Activated CD4-positive, CD25-positive, alpha-beta regulatory T cell treated with anti-CD3 and anti-CD28 coated beads, Interleukin-2, amount 50 U/mL, for 24 hours (primary cell): ENCODE measurements around the gene SUCLG1.

Source experiments
- ATAC-seq, 2 donors: fragments of 150-1000 bp; cut with Tn5 transposase; one replicate each; pipeline ENCODE4 v1.10.0; 2021; ENCODE audit warnings: mild to moderate bottlenecking in 1 of 2, moderate library complexity in 1 of 2

Gene SUCLG1

DNA sequence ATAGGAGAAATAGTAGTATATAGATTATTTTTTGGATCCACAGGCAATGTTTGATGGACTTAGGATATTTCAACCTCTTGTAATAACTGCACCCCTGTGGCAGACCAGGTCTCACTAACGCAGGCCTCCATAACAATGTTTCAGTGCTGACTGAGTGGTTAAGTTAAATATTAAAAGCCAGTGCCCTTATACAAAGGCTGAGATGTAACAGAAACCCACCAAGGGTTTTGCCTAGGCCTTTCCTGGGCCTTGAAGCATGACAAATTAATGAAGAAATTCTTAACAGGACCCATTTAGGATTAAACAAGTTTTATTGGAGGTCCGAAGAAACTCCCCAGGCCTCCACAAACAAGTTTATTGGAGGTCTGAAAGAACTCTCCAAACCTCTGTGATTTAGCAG, 1.6 kb upstream of the SUCLG1 start:
- no peak for ATAC-seq

DNA sequence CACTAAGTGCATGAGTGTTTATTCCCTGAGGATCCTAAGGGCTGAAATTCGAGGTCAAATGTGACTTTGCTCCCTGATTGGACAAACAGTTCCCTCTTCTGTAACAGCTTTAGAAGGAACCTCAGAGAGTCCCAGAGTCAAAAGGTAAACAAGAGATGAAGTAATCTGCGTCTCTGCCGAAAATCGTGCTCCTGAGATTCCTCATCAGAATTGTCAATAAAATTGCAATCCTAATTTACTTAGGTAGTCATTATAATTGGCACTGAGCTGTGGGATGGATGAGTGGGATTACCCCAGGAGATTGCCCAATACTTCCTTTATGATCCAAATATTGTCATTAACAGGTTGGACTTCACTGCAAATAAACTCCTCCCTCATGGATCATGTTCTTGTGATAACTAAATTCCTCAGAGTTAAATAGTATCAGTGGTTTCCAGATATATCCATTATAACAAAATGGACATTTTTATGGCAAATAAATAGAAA, 907 bp upstream of the SUCLG1 start:
- no peak for ATAC-seq

DNA sequence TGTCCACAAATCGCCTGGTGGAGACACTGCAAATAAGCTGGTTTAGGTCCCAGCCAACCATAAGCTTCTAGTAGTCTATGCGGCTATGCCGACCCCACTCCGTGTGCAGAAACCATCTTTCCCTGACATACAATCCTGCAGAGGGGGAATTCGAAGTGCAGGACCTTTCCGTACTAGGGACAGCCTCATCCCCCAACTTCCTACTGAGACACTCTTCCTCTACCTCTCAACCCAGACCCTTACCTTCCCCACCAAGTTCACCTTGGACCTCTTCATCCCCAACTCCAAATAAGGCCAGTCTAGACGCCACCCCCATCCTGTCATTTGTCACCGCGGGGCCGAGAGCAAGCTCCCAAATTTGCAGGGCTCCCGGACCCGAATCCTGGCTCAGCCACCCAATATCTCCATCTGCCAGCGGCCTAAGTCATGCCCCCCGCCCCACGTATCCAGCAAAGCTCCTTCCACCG, 496 bp downstream of the SUCLG1 start:
- ATAC-seq, result peak in 1 of 2 donors; percentile 15

DNA sequence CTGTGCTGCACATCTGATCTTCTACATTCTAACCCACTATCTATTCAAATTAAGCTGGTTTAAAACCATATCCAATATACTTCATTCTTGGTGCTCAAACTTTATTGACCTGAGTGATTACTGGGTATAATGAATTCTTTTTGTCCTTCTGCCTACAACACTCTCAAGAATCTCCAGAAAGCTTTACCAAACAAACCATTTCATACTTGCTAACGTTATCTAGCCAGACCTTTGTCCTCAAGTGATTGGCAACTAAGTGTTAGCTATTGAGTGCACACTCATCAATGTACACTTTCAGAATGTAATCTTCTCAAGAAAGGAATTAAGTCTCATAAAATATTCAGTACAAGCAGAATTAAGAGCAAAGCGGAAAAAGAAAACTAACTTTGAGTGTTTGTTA, 1.4 kb downstream of the SUCLG1 start:
- ATAC-seq, result no peak

DNA sequence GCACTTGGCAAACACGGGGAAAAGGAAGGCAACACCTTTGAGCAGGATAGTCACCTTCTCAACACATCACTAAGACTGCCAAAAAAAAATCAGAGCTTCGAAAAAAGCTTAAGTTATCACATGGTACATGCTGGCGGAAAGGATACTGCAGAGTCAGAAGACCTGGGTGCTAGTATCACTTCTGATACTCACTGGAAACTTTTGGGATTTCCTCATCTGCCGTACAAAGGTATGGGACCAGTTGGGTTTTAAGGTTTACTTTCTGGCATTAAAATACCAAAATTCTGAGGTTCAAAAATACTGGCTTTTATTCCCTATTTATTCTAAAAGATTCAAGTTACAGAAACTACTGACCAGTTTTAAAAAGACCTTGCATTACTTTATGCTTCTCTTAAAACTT, 2.9 kb downstream of the SUCLG1 start:
- no peak for ATAC-seq

DNA sequence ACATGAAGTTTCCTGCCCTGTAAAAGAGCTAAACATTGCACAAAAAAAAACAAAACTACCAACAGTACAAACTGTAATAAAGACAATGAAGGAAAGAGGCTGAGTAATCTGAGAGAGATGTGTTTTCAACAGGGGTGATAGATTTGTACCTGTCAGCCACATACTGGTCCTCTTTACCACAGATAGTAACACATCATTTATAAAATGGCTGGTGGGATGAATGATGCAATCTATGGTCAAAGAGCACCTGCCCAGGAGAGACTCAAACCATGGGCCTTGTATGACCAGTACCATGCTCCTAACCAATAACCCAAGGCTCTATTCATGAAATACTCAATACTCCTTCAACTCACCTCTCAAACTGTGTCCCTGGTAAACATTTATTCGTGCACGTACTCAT, 4.5 kb downstream of the SUCLG1 start:
- ATAC-seq, result no peak

DNA sequence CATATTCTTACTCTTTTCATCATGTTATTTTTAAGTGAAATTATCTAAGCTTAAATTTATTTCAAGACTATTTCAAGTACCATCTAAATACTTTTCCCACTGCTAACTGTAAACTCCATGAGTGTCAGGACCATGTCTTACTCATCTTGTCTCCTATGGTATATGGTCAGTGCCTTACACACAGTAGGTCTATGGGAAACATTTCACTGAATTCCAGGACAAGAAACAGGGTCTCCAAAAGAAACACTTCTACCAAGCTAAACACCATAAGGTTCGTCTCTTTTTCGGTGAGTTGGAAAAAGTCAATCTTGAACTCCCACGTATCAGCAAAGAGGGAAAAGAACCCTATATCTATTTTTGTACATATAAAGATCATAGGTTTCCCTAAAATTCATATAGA, 6.5 kb downstream of the SUCLG1 start:
- ATAC-seq, result no peak

DNA sequence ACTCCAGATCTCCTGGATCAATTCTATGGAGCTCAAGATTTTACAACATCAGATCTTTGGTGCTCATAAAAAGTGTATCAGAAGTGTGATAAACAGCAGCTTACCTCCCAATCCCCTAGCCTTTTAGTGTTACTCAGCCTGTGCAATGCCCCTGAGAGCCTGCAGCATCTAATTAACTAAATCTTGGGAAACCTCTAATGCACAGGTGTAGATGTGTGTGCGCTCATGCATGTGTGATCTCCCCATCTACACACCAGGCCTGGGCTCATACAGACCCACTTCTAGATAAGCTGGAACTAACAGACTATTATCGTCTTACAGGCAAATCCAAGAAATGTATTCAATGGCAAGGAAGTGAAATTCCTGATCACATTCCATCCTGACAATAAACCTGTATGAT, 7.5 kb downstream of the SUCLG1 start:
- ATAC-seq, result no peak

DNA sequence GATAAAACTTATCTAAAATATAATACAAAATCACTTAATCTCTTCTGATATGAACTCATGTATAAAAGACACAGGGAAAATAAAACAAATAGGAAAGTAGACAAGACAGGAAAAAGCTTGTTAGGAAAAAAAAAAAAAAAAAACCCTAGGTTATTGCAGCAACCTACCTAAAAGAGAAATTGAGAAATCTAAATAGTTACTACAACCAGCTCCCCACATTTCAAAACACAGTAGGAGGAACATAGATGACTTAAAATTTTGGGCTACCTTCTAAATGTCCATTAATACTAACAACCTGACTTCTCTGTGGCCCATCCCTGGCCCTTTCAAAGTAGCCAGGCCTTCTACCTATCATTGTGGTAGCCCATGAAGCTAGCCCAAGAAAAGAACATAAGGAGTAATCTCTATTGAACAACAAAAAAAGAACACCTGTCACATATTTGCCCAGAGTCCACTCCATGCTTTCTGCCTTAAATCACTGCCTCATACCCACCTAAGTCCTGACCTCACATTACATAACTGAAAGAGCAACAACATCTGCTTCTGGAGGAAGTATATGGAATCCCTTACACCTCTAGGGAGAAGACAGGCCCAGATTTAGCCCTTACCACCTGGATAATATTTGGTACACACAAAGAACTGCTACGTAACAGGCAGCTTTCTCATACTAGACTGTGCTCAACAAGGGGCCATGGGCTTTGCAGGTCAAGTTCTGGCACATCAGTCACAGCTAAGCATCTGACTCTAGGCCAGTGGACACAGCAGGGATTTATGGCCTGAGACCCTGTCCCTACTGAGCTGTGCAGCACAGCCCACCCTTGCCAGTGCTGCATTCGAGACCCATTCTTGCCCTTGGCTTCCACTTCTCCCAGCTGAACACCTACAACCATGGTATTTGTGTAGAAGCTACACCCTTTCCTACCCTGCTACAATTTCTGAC, 8.5 kb downstream of the SUCLG1 start:
- ATAC-seq, result no peak

DNA sequence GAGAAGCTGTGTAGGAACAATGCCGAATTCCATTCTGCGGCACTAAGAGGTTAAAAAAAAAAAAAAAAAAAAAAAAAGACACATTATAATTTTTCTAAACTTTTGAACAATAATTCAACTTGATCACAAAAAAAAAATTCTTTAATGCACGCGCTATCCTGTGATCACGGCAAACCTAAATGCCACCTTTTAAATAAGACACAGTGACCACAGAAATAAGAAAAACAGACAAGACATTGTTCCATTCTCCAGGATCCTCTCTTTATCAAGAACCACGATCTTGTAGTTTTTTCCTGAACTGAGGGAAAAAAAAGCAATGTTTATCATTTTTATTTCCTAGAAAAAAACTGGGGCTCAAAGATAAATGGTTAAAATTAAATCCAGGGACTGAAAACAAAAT, 9.4 kb downstream of the SUCLG1 start:
- no peak for ATAC-seq

DNA sequence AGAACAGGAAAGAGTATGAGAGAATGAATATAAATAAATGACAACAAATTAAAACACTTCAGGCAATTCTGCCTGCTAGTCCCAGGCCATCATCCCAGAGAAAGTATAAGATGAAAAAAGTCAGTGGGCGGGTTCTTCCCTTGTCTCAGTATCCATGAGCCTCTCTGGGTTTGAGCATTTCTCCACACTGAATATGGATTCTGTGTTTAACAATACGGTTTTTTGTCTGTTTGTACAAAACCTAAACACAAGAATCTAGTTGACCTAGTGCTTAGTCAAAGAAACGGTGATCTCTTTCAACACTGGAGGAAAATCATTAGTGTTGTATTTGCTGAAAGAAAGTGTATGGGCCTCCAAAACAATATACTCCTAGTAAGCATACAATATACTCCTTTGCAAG, 10.0 kb downstream of the SUCLG1 start:
- ATAC-seq, result no peak

DNA sequence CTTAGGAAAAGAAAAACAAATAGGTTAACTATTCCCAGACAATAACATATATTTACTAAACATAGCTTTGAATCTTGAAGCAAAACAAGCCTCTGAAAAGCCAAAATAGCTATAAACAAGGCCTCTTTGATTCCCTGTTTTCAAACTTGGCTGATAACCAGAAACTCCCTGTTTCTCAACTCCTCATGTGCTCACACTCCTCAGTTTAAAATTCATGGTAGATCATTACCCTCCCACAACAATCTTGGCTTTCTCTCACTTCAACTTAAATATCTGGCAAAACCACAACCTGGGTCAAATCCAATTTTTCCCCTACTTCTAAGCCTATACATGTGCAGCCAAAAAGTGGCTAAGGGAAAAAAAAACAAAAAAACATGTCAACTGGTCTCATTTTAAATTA, 15.6 kb downstream of the SUCLG1 start:
- ATAC-seq, result no peak

DNA sequence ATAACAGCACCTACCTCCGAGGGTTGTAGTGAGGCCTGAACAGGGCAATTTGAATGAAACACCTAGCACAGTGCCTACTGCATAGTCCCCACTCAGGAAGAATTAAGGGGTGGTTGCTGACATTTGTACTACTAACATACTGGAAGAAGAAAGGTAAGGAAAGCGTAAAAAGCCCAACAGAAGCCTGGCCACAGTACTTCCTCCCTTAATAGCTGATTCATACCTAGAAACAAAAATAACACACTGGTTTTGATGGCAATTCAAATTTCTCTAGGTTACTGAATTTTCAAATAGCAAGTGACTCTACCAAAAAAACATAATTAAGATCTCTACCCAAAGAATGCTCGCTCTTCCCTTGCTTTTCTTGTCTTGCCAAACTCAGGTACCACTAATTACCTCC, 16.2 kb downstream of the SUCLG1 start:
- no peak for ATAC-seq

DNA sequence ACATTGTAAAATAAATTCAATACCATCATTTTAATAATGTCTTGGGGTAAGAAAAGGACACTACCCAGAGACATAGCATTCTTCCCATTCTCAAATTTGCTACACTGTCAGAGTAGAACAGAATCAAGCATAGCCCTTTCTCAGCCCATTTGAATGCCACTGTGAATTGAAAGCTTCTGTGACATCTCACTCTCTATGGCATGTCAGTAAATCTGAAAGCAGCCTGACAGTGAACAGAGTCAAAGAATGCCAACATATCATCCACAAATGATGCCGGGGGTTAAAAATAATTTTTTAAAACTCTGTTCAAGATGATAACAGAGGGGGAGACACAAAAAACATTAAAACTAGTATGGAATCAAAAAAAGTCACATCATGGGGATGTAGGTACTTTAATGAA, 17.6 kb downstream of the SUCLG1 start:
- no peak for ATAC-seq

DNA sequence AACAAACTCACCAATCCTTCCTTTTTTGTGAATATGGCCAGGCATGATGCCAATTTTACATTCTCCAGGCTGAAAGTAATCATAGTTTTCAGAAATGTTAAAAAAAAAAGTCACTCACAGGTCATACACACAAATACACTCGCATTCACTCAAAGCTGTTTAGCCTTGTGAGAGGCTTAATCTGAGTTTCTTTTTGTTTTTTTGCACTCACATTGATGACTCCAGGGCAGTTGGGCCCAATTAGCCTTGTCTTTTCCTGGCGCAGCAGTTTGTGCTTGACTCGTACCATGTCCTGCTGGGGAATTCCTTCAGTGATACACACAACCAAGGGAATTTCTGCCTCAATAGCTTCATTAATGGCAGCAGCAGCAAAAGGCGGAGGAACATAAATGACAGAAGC, 18.0 kb downstream of the SUCLG1 start:
- no peak for ATAC-seq

DNA sequence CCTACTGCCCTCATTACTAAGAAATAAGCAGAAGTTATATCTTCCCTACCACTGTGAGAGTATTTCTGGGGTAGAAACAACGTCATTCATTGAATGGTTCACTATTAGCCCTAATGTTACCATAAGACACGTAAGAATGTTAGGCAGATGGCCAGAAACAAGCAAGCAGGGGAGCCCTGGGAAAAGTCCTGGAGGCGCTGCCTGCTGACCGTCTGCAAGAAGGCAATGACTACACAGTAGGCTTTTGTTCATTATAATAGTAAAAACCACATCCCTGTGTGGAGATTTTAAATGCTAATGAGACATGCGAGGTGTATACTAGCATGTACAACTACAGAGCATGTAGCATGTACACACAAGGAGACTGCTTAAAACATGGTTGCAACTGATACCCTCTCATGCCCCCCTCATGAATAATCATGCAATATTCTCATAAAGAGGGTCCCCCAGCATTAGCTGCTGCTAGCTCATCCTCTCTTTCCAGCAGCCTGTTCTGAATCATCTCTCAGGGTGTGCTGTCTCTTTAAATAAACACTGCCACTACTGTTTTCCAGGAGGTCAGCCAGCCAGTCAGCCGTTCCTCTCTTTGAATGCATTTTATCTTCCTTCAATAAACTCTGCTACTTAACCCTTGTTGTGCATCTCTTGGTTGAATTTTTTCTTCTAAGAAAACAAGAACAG, 23.6 kb downstream of the SUCLG1 start:
- no peak for ATAC-seq

DNA sequence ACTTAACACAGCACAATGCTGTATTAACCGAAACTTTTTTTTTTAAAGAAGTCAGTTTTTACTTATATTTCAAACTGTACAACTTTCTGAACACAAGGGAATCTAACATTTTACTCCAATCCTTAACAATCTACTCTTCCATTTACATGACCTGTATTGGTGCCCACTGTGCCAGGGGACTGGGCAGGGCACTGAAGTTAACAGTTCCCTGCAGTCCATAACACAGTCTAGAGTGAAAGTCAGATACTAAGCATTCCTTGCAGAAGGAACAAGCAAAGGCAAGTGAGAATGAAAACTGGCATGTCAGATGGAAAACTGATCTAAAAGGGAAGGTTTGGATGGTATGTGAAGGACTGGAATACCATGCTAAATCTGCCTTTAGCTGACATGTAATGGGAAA, 29.8 kb downstream of the SUCLG1 start:
- ATAC-seq, result no peak

DNA sequence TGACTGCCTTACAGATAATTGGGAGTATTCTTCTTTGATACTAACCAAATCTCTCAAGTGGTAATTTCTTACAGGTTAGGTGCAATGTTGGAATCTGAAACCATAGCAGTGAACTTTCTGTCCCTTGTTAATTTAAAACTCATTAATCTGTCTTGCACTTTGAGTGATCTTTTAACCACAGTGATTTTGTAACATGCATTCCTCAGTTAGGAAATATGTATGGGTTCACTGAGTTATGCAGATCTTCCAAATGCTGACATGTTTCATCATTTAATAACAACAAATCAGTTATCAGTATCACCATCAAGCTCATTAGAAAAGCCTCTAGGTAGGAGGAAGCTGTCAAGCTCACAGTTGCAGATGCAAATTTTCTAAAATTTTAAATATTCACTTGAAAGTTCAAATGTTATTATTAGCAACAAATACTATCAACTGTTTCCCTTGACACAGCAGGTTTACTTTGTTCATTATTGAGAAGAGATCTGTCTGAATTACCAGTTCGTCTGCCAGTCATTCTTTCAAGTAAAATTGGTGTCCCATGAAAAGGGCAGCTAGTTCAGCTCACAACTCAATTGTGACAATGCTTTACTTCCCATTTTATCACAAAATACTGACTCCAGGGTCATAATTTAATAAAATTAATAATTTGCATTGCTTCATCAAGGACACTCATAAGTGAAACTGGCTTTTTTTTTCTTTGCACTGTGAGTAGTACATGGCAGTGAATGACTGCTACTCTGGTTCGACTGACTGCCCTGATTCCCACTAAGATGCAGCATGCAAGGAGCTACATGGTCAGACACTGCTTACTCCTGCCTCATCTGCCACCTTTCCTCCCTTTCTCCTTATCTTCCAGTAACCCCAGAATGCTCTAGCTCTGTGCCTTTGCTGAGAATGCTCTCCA, 31.6 kb downstream of the SUCLG1 start:
- no peak for ATAC-seq

DNA sequence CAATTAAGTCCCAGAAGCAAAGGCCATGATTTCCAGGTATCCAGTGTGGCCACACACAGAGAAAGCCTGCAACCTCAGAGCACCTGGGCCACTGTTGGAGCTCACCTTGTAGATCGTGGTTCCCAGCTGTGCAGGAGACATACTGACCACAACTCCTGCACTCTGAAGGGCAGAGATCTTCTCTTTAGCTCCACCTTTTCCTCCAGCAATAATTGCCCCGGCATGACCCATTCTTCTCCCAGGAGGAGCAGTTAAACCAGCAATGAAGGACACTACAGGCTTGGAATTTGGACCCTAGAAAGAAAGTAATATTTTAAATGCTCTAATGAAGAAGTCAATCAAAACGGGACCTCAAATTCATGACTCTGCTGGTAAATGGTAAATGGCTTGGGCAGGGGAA, 33.8 kb downstream of the SUCLG1 start:
- ATAC-seq, result no peak

DNA sequence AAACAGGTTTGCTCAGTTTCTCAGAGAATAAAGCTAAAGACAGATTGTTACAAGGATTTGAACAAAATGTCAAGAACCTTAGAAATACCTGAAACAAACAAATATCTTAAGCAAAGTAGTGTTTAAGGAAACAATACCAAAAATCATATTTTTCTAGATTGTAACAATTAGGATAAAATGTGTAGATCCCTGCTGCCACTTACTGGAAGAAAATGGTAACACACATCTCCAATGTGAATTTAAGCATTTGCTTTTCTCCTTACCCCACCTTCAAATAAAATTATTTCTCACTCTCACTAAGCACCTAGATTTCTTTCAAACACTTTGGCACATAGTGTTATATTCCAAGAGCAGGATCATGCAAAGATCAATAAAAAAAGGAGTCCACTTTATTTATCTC, 34.9 kb downstream of the SUCLG1 start:
- no peak for ATAC-seq

DNA sequence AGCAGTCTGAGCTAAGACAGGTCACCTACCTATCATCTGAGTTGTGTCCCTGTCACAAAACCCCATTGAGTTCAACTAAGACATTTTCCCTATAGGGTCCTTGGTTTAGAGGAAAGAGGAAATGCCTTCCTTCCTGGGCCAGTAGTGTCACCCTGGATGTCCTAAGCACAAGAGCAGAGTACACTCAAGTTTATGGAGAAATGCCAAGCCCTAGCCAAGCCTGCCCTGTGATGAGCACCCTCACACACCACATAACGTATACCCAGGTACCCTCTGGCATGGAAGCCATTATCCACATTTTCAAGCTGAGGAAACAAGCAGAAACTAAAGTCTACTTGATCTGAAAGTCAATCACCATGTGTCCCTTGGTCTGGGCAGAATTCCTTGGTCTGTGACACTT, 37.3 kb downstream of the SUCLG1 start:
- no peak for ATAC-seq

DNA sequence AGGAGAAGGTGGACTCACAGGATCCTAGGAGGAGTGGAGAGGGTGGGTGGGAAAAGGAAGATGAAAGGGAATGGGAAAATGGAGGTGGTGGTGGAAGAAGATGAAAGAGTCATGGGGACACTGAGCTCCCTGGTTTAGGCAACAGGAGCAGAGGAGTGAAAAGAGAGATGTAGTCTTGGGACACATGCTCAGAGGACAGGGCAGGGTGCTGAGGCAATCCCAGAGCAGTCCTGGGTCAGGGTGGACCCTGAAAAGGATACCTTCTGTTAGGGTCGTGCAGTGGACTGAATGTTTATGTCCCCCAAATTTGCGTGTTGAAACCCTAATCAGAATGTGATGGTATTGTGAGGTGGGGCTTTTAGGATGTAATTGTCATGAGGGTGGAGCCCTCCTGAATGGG, 37.9 kb downstream of the SUCLG1 start:
- ATAC-seq, result no peak
